NCI-H1694 treated with DMSO at 0.1 percent for 48 hours (cell line): ENCODE measurements around the gene PRKN.

ENCODE experiments used
- DNase-seq: peaks from one replicate; lab custom pipeline; 2025; lab: John Stamatoyannopoulos, UW

Gene PRKN

GRCh38 chr6:162301128-162301527, 426.4 kb downstream of the PRKN start:
- no peak for DNase-seq

GRCh38 chr6:162294029-162294428, 433.5 kb downstream of the PRKN start:
- no peak for DNase-seq

- DNase-seq = no peak
Observed at GRCh38 chr6:162292915-162293314, 434.7 kb downstream of the PRKN start.

- no peak for DNase-seq
Observed at GRCh38 chr6:162290846-162291465, 436.6 kb downstream of the PRKN start.

- DNase-seq = no peak
Observed at GRCh38 chr6:162289972-162290371, 437.6 kb downstream of the PRKN start.

GRCh38 chr6:162273986-162274385, 453.6 kb downstream of the PRKN start:
- no peak for DNase-seq

- no peak for DNase-seq
Observed at GRCh38 chr6:162271922-162272321, 455.6 kb downstream of the PRKN start.

GRCh38 chr6:162270966-162271365, 456.6 kb downstream of the PRKN start:
- DNase-seq = no peak

- no peak for DNase-seq
Observed at GRCh38 chr6:162267641-162268040, 459.9 kb downstream of the PRKN start.

- no peak for DNase-seq
Observed at GRCh38 chr6:162267126-162267525, 460.4 kb downstream of the PRKN start.

GRCh38 chr6:162264581-162264980, 463.0 kb downstream of the PRKN start:
- DNase-seq = no peak

- DNase-seq = no peak
Observed at GRCh38 chr6:162262466-162263196, 464.9 kb downstream of the PRKN start.

- DNase-seq = no peak
Observed at GRCh38 chr6:162261598-162261997, 466.0 kb downstream of the PRKN start.

- no peak for DNase-seq
Observed at GRCh38 chr6:162260027-162260426, 467.5 kb downstream of the PRKN start.

- no peak for DNase-seq
Observed at GRCh38 chr6:162258647-162259046, 468.9 kb downstream of the PRKN start.

GRCh38 chr6:162256361-162256760, 471.2 kb downstream of the PRKN start:
- no peak for DNase-seq

- DNase-seq = no peak
Observed at GRCh38 chr6:162251257-162251656, 476.3 kb downstream of the PRKN start.

GRCh38 chr6:162249907-162250642, 477.5 kb downstream of the PRKN start:
- DNase-seq = no peak

GRCh38 chr6:162245830-162246420, 481.6 kb downstream of the PRKN start:
- DNase-seq = no peak

- no peak for DNase-seq
Observed at GRCh38 chr6:162244031-162244430, 483.5 kb downstream of the PRKN start.

GRCh38 chr6:162242915-162243314, 484.7 kb downstream of the PRKN start:
- DNase-seq = no peak

- DNase-seq = no peak
Observed at GRCh38 chr6:162239330-162239729, 488.2 kb downstream of the PRKN start.

GRCh38 chr6:162238675-162239074, 488.9 kb downstream of the PRKN start:
- no peak for DNase-seq
